DND-41 (cell line): Measurements from ENCODE around the gene PTPRD.

ENCODE experiments used
- ATAC-seq: fragments of 200-7000 bp; cut with Tn5 transposase; 3 replicates; pipeline ENCODE4 v1.9.1; 2021; ENCODE audit warnings: low read depth; ENCODE audit not compliant: insufficient read depth
- DNase-seq: peaks from one replicate; pipeline ENCODE4 v3.0.0-alpha.2; 2020
- H2AFZ ChIP-seq: 2 replicates; pipeline ENCODE4 v1.6.0; 2012; ENCODE audit warnings: low read depth, low read length
- H3K27ac ChIP-seq: 2 replicates; pipeline ENCODE4 v1.5.1; 2012; ENCODE audit warnings: low read length, inconsistent platforms
- H3K27me3 ChIP-seq: fragments of 200-600 bp; sonication (generic); 2 replicates; pipeline ENCODE4 v1.6.0; 2012; ENCODE audit warnings: low read length, mild to moderate bottlenecking, inconsistent platforms; ENCODE audit not compliant: insufficient read depth, poor library complexity
- H3K36me3 ChIP-seq: 2 replicates; pipeline ENCODE4 v1.5.1; 2012; ENCODE audit warnings: low read length, inconsistent platforms; ENCODE audit not compliant: insufficient read depth
- H3K4me1 ChIP-seq: 2 replicates; pipeline ENCODE4 v1.5.1; 2012; ENCODE audit warnings: mild to moderate bottlenecking, low read length; ENCODE audit not compliant: insufficient read depth
- H3K4me2 ChIP-seq: 2 replicates; pipeline ENCODE4 v1.6.0; 2012; ENCODE audit warnings: mild to moderate bottlenecking, moderate library complexity, low read length, inconsistent platforms; ENCODE audit not compliant: insufficient read depth
- H3K4me3 ChIP-seq, 2 experiments: fragments of 200-600 bp in 1 of 2; shearing (Covaris generic) in 1 of 2; 2 replicates each; pipeline ENCODE4 v1.5.1; 2012 to 2016; ENCODE audit warnings: inconsistent platforms in 2 of 2, low read length in 2 of 2, mild to moderate bottlenecking in 2 of 2, low read depth in 1 of 2, moderate library complexity in 1 of 2
- H3K79me2 ChIP-seq: 2 replicates; pipeline ENCODE4 v1.6.0; 2012; ENCODE audit warnings: low read length, inconsistent platforms; ENCODE audit not compliant: insufficient read depth
- H3K9ac ChIP-seq: 2 replicates; pipeline ENCODE4 v1.6.0; 2012; ENCODE audit warnings: low read depth, mild to moderate bottlenecking, inconsistent platforms, low read length, moderate library complexity
- H3K9me3 ChIP-seq: 2 replicates; pipeline ENCODE4 v1.5.1; 2012; ENCODE audit warnings: low read length, moderate library complexity, mild to moderate bottlenecking, inconsistent platforms; ENCODE audit not compliant: insufficient read depth, severe bottlenecking
- H4K20me1 ChIP-seq: 2 replicates; pipeline ENCODE4 v1.6.0; 2012; ENCODE audit warnings: low read length; ENCODE audit not compliant: insufficient read depth
- EZH2 ChIP-seq: IDR thresholded peaks from 3 replicates; pipeline ENCODE4 v1.6.1; 2012; ENCODE audit warnings: borderline replicate concordance, low read depth, mild to moderate bottlenecking, moderate library complexity, low read length, inconsistent platforms; ENCODE audit not compliant: severe bottlenecking
- TF ChIP-seq, protein P1 (sequence below): IDR thresholded peaks from 2 replicates; pipeline ENCODE4 v1.5.1; 2012; ENCODE audit warnings: borderline replicate concordance, low read length, moderate library complexity, mild to moderate bottlenecking; ENCODE audit not compliant: poor library complexity, severe bottlenecking; ENCODE audit errors: extremely low read depth

The PTPRD gene

GRCh38 chr9:9275601-9276000, 1337.2 kb downstream of the PTPRD start:
- no peaks in the 10 kb centered on the region for H4K20me1 ChIP-seq
- H3K9me3 ChIP-seq, result no peaks in the 10 kb centered on the region
- no peak for DNase-seq

GRCh38 chr9:9257999-9258498, 1354.8 kb downstream of the PTPRD start:
- Histone ChIP-seq H3K9ac (no peak overlapping the region), H3K4me1 (no peaks in the 10 kb centered on the region), H3K27me3 (no peaks in the 10 kb centered on the region), H3K79me2 (no peaks in the 10 kb centered on the region), H3K4me2 (no peak overlapping the region), H3K9me3 (no peaks in the 10 kb centered on the region), H3K4me3 (no peak overlapping the region), H2AFZ (no peak overlapping the region), H3K36me3 (no peaks in the 10 kb centered on the region), H3K27ac (no peak overlapping the region), H4K20me1 (no peaks in the 10 kb centered on the region)
- DNase-seq, result no peak
- TF ChIP-seq, protein P1, sequence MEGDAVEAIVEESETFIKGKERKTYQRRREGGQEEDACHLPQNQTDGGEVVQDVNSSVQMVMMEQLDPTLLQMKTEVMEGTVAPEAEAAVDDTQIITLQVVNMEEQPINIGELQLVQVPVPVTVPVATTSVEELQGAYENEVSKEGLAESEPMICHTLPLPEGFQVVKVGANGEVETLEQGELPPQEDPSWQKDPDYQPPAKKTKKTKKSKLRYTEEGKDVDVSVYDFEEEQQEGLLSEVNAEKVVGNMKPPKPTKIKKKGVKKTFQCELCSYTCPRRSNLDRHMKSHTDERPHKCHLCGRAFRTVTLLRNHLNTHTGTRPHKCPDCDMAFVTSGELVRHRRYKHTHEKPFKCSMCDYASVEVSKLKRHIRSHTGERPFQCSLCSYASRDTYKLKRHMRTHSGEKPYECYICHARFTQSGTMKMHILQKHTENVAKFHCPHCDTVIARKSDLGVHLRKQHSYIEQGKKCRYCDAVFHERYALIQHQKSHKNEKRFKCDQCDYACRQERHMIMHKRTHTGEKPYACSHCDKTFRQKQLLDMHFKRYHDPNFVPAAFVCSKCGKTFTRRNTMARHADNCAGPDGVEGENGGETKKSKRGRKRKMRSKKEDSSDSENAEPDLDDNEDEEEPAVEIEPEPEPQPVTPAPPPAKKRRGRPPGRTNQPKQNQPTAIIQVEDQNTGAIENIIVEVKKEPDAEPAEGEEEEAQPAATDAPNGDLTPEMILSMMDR, result no peak
- no peak for TF ChIP-seq EZH2
- no peak for ATAC-seq

More at GRCh38 chr9:9275601-9276000, 1337.2 kb downstream of the PTPRD start:
- Histone ChIP-seq H3K79me2 (no peaks in the 10 kb centered on the region), H3K36me3 (no peaks in the 10 kb centered on the region), H3K27ac (no peak overlapping the region), H3K4me2 (no peak overlapping the region), H3K27me3 (no peaks in the 10 kb centered on the region), H3K9ac (no peak overlapping the region), H3K4me3 (no peak overlapping the region), H3K4me1 (no peaks in the 10 kb centered on the region), H2AFZ (no peak overlapping the region)
- TF ChIP-seq EZH2, result no peak
- ATAC-seq, result no peak

DNA sequence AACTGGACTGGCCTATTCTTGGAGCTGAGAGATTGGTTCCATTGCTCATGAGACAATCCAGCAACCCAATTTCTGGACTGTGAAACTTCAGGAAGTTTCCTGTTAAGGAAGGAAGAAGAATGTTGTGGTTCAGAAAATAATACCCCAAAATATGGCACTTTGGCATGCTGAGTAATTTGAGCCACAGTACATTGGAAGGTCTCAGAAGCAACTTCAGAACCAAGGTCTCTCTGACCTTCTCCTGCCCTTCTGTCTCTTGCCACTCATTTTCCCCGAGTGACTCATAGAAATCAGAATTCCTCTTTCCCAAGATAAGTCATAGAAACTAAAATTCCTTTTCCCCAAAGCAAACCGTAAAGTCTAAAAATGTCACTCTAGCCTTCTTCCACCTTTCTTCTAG, 1366.1 kb downstream of the PTPRD start:
- Histone ChIP-seq H3K9ac (no peak overlapping the region), H3K9me3 (no peaks in the 10 kb centered on the region), H3K4me2 (no peak overlapping the region), H3K4me3 (no peak overlapping the region), H3K27me3 (no peaks in the 10 kb centered on the region), H2AFZ (no peak overlapping the region), H3K79me2 (no peaks in the 10 kb centered on the region), H3K27ac (no peak overlapping the region), H3K36me3 (no peaks in the 10 kb centered on the region), H4K20me1 (no peaks in the 10 kb centered on the region), H3K4me1 (no peaks in the 10 kb centered on the region)
- TF ChIP-seq, protein P1, result no peak
- no peak for TF ChIP-seq EZH2
- ATAC-seq (no peak), DNase-seq (no peak)

GRCh38 chr9:9231946-9232345, 1380.9 kb downstream of the PTPRD start:
- no peak overlapping the region for H2AFZ ChIP-seq
- TF ChIP-seq EZH2, result no peak
- TF ChIP-seq, protein P1, result no peak
- no peak overlapping the region for H3K9ac ChIP-seq
- H3K9me3 ChIP-seq, result peaks cover 3% of the 10 kb centered on the region
- ATAC-seq, result no peak
- no peaks in the 10 kb centered on the region for H3K27me3 ChIP-seq
- H3K4me2 ChIP-seq, result no peak overlapping the region
- H3K27ac ChIP-seq, result no peak overlapping the region
- H4K20me1 ChIP-seq, result no peaks in the 10 kb centered on the region
- no peaks in the 10 kb centered on the region for H3K79me2 ChIP-seq
- no peak overlapping the region for H3K4me3 ChIP-seq
- H3K36me3 ChIP-seq, result no peaks in the 10 kb centered on the region
- DNase-seq, result no peak
- no peaks in the 10 kb centered on the region for H3K4me1 ChIP-seq
